Chondrocyte (in vitro differentiated cells): Measurements from ENCODE around the gene UBFD1. TPM values are rescaled to one million over a fixed set of nuclear protein-coding genes. Genes with fewer than 3 reads are reported as not detected.
A peak's percentile ranks its signal among the peaks of the same experiment; 100 is the strongest.
"Not testable (repeated sequence)": the region's sequence is repeated elsewhere in the genome, so short reads cannot be mapped to it uniquely, and the experiment has no call there.

Experiments used
- DNase-seq: peaks from one replicate; pipeline ENCODE4 v3.0.0; 2021; ENCODE audit warnings: mixed read lengths, low spot score
- H3K27ac Mint-ChIP-seq: one replicate; pipeline ENCODE4 v1.8.0; 2021; ENCODE audit warnings: mild to moderate bottlenecking, moderate library complexity, mixed read lengths; ENCODE audit not compliant: unreplicated experiment
- H3K27me3 Mint-ChIP-seq: 2 replicates; pipeline ENCODE4 v1.8.0; 2021; ENCODE audit warnings: low read depth, mixed read lengths
- H3K36me3 Mint-ChIP-seq: 2 replicates; pipeline ENCODE4 v1.8.0; 2021; ENCODE audit warnings: low read depth, mixed read lengths
- H3K4me1 Mint-ChIP-seq: 2 replicates; pipeline ENCODE4 v1.8.0; 2021; ENCODE audit warnings: low read depth, mild to moderate bottlenecking, mixed read lengths
- H3K4me3 Mint-ChIP-seq: one replicate; pipeline ENCODE4 v1.8.0; 2021; ENCODE audit warnings: mild to moderate bottlenecking, moderate library complexity, mixed read lengths; ENCODE audit not compliant: unreplicated experiment
- H3K9me3 Mint-ChIP-seq: 2 replicates; pipeline ENCODE4 v1.8.0; 2021; ENCODE audit warnings: low read depth, mixed read lengths
- total RNA-seq: library from RNA; stranded (reverse); gene quantifications from 3 replicates; pipeline ENCODE4 v1.2.1, GENCODE V29; 2021
- TF ChIP-seq, protein P1 (sequence below): fragments of 200-600 bp; sonication (generic); IDR thresholded peaks from 2 replicates; pipeline ENCODE4 v1.5.0; 2021; ENCODE audit warnings: antibody characterized with exemption, mild to moderate bottlenecking, moderate library complexity

The UBFD1 gene
- total RNA-seq, 1 donor from 2014 or later: 105 TPM

DNA sequence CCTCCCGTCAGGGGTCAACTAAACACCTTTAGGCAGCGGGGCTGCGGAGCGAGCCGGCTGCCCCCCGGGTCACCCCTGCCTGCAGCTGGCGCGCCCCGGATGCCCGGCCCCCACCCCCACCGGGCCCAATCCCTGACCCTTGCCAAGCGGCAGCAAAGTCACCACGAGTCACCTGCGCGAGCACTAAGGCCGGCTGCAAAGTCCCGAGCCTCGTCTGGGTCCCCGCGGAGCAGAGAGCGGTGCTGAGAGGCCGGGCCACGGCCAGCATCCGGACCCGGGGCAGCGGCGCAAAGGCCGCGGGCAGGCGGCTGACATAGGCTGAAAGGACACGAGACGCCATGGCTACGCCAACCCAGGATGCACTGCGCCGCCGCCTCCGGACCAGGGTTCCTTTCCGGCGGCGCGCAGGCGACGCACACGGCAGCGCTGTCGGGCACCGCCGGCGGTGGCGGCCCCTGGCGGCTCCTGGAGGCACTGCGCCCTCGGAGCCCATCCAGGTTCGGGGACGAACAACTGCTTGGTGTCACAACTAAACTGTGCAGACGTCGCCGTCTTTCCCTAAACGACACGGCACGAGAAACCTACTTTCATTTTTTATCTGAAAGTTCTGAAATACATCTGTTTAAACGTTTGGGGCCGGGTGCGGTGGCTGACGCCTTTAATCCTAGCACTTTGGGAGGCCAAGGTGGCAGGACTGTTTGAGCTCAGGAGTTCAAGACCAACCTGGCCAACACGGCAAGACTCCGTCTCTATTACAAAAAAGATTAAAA lies 38.6 kb downstream of the UBFD1 start, which contains the start of gene NDUFAB1:
NDUFAB1 (minus strand) TSS at position 366 of the 770 bp plus-strand sequence; CDS start at position 340, 26 bp downstream.
- Mint-ChIP-seq H3K27me3 (no peaks in the 10 kb centered on the region), H3K9me3 (no peaks in the 10 kb centered on the region), H3K36me3 (peaks cover 16% of the 10 kb centered on the region), H3K4me1 (peaks cover 13% of the 10 kb centered on the region), H3K27ac (peak within 1 kb of the TSS; percentile 80), H3K4me3 (peak within 1 kb of the TSS; percentile 79)
- peak; percentile 94 for DNase-seq
- TF ChIP-seq, protein P1, sequence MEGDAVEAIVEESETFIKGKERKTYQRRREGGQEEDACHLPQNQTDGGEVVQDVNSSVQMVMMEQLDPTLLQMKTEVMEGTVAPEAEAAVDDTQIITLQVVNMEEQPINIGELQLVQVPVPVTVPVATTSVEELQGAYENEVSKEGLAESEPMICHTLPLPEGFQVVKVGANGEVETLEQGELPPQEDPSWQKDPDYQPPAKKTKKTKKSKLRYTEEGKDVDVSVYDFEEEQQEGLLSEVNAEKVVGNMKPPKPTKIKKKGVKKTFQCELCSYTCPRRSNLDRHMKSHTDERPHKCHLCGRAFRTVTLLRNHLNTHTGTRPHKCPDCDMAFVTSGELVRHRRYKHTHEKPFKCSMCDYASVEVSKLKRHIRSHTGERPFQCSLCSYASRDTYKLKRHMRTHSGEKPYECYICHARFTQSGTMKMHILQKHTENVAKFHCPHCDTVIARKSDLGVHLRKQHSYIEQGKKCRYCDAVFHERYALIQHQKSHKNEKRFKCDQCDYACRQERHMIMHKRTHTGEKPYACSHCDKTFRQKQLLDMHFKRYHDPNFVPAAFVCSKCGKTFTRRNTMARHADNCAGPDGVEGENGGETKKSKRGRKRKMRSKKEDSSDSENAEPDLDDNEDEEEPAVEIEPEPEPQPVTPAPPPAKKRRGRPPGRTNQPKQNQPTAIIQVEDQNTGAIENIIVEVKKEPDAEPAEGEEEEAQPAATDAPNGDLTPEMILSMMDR: peak; percentile 99

DNA sequence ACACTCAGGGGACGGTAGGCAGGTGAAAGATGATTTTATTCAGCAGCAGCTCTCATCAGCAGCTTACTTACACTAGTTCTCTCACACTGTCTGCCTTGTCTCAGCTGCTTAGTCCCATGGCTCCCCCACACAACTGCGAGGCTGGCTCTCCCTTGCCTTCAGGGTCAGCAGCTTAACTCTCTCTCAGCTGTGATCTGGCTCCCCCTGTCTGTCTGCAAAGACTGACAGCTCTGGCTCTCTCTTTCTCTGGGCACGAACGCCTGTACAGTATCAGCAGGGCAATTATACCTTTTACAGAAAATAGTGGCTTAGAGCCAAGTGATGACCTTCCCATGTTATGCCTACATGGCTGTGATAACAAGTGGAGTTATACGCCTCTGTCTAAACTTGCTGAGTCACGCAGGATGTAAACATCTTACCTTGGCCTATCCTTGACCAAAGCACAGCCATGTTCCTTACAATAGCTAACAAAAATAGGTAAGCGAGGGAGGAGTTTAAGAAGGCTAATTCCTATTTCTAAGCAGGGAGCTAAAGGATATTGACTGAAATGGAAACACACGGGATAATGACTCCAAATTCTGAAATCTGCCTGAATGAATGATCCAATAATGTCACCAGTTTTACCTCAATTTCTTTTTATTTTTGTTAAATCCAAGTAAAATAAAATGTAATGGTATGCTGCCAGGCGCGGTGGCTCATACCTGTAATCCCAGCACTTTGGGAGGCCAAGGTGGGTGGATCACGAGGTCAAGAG lies 39.7 kb downstream of the UBFD1 start:
- H3K4me1 Mint-ChIP-seq: peaks cover 13% of the 10 kb centered on the region
- TF ChIP-seq, protein P1: no peak
- H3K4me3 Mint-ChIP-seq: no peak overlapping the region
- H3K27ac Mint-ChIP-seq: peak overlapping the region; percentile 15
- no peaks in the 10 kb centered on the region for H3K9me3 Mint-ChIP-seq
- H3K27me3 Mint-ChIP-seq: no peaks in the 10 kb centered on the region
- DNase-seq: no peak
- H3K36me3 Mint-ChIP-seq: peaks cover 11% of the 10 kb centered on the region

DNA sequence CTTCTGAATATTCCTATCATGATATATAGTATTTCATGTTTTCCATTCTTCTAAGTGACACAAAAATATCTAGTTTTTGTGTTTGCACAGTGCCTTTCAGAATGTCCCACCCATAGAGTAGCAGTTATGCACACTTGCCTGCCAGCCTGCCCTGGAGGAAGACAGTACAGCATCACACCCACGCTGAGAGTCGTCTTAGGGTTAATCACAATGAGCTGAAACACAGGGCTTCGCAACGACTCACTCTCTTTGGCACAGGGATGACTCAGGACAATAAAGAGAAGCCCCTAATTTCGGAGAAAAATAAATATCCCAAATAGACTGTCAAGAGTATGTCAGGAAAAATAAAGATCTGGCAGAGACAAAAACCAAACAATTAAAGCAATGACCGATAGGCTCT lies 50.2 kb downstream of the UBFD1 start:
- Mint-ChIP-seq H3K27ac (no peak overlapping the region), H3K4me1 (peaks cover 8% of the 10 kb centered on the region), H3K4me3 (no peak overlapping the region), H3K9me3 (no peaks in the 10 kb centered on the region), H3K36me3 (peaks cover 14% of the 10 kb centered on the region), H3K27me3 (no peaks in the 10 kb centered on the region)
- DNase-seq: no peak
- TF ChIP-seq, protein P1: no peak

DNA sequence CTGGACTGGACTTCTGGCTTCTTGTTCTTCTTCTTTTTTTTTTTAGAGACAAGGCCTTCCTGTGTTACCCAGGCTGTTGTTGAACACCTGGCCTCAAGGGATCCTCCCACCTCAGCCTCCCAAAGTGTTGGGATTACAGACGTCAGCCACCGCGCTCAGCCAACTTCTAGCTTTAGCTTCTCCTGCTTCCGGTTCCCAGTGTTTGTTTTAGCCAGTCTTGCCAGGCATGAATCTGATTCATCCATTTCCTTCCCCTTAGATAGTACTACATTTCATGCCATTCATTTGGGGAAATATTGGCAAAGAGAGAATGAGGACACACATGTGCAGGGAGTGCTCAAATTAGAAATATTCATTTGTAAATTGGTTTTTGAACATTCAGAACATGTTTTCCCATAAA lies 50.7 kb downstream of the UBFD1 start:
- no peaks in the 10 kb centered on the region for H3K9me3 Mint-ChIP-seq
- no peak overlapping the region for H3K4me3 Mint-ChIP-seq
- TF ChIP-seq, protein P1: no peak
- H3K36me3 Mint-ChIP-seq: peaks cover 14% of the 10 kb centered on the region
- DNase-seq: no peak
- H3K4me1 Mint-ChIP-seq: peaks cover 8% of the 10 kb centered on the region
- no peaks in the 10 kb centered on the region for H3K27me3 Mint-ChIP-seq
- H3K27ac Mint-ChIP-seq: peak overlapping the region; percentile 65

DNA sequence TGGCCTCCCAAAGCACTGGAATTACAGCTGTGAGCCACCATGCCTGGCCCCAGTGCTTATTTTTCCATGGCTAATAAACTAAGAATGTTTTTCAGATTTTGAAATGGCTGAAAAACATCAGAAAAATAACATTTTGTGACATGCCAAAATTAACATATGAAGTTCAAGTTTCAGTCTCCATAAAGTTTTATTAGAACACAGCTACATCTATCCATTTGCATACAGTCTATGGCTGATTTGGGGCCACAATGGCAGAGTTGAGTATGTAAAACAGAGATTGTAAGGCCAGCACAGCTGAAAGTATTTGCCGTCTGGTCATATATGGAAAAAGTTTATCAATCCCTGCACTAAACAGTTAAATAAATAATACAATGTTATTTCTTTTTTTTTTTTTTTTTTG lies 52.4 kb downstream of the UBFD1 start:
- no peak overlapping the region for H3K27ac Mint-ChIP-seq
- peaks cover 8% of the 10 kb centered on the region for H3K4me1 Mint-ChIP-seq
- no peak for DNase-seq
- H3K36me3 Mint-ChIP-seq: peaks cover 12% of the 10 kb centered on the region
- H3K4me3 Mint-ChIP-seq: no peak overlapping the region
- H3K27me3 Mint-ChIP-seq: no peaks in the 10 kb centered on the region
- no peaks in the 10 kb centered on the region for H3K9me3 Mint-ChIP-seq
- TF ChIP-seq, protein P1: no peak

DNA sequence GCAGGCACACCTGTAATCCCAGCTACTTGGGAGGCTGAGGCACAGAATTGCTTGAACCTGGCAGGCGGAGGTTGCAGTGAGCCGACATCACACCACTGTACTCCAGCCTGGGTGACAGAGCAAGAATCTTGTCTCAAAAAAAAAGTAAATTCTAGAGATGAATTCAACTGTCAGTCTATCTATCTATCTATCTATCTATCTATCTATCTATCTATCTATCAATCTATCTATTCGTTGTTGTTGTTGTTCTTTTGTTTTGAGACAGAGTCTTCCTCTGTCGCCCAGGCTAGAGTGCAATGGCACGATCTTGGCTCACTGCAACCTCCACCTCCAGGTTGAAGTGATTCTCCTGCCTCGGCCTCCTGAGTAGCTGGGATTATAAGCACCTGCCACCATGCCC lies 53.4 kb downstream of the UBFD1 start:
- H3K27me3 Mint-ChIP-seq, H3K4me3 Mint-ChIP-seq, DNase-seq, H3K27ac Mint-ChIP-seq, H3K9me3 Mint-ChIP-seq, H3K4me1 Mint-ChIP-seq: not testable (repeated sequence)
- peaks cover 13% of the 10 kb centered on the region for H3K36me3 Mint-ChIP-seq
